NCI-H345 treated with DMSO at 0.1 percent for 48 hours (cell line): ENCODE results near the gene ADAMTS13.

Experiments used
- DNase-seq: peaks from one replicate; lab custom pipeline; 2025; ENCODE audit not compliant: unreplicated experiment; lab: John Stamatoyannopoulos, UW

The ADAMTS13 gene

DNA sequence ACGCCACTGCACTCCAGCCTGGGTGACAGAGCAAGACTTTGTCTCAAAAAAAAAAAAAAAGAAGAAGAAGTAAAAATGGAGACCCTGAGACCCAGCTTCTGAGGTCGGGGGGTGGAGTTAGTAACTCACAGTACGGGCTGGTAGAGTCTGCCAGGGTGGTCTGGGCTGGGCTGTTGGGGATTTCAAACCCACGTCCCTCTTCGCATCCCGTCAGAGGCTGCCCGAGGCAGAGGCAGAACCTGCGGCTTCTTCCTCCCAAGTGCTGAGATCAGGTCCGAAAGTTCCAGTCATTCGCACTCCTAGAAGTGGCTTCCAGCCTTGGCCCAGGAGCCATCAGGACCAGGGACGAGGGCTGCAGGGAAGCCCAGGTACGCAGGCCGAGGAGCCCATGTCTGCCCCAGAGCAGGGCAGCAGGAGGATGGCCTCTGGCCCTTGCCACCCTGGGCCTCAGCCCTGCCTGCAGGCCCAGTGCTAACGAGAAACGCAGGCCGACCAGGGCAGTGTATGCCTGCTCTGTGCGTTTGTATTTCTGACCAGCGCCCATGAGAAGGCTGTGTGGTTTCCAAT is 66.6 kb downstream of the ADAMTS13 start:
- no peak for DNase-seq

DNA sequence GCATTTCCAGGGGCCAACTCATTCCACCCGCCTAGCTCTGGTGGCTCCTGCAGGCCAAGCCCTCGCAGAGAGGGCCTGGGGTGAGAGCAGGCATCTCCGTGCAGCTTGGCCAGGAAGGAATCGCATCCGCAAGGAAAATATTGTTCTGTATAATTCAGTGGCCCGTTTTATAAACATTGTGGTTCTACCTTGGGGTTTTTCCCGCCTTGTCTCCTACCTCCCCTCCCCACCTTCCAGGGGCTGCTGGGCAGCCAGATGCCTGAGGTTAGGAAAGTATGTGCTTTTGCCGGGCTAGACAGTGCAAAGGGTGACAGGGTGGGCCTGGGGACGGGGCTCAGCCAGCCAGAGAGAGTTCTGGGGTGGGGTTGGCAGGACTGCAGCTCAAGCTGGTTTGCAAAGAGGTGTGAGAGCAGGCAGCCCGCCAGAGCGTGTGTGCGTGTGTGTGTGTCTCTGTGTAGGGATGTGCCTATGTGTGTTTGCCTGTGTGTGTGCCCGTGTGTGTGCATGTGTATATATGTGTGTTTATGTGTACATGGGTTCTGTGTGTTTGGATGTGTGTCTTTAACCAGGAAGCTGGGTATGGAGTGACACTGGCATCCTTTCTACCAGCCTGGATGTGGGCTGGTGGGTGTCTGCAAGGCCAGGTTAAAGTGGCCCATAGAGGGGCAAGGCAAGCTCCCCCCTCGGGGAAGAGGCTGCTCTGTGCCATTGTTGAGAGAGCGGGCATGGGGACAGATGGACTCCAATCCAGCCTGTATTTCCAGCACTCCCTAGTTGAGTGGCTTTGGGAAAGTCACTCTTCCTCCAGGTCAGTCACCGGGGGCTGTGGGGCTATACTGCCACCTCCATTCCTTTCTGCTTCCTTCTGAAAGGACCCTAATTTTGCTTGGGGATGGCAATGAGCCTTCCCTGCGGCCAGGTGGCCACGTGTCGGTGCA is 67.4 kb downstream of the ADAMTS13 start:
- DNase-seq: no peak

GRCh38 chr9:133490201-133490681 is 68.1 kb downstream of the ADAMTS13 start:
- no peak for DNase-seq

- no peak for DNase-seq
These were observed 68.9 kb downstream of the ADAMTS13 start for GRCh38 chr9:133490865-133491655.

GRCh38 chr9:133491656-133491925 is 69.4 kb downstream of the ADAMTS13 start:
- no peak for DNase-seq

GRCh38 chr9:133492061-133493021 is 70.2 kb downstream of the ADAMTS13 start:
- no peak for DNase-seq

DNA sequence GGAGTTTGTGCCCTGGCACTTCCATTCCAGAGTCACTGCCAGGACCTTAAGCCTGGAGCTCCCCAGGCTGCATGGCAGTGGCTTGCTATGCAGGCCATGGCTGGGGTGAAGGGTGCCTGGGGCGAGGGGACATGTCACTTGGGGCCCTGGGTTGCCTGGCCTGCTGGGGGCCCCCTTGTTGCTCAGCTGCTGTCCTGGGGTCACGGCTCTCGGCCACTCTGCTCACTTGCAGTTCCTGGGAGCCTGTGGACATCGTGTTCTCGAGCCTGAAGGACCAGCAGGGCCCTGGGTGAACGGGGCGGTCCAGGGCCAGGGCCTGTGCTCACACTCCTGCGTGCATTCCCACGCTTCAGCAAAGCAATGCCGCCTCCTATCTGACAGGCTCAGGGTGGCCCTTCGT is 71.3 kb downstream of the ADAMTS13 start:
- DNase-seq: no peak

DNA sequence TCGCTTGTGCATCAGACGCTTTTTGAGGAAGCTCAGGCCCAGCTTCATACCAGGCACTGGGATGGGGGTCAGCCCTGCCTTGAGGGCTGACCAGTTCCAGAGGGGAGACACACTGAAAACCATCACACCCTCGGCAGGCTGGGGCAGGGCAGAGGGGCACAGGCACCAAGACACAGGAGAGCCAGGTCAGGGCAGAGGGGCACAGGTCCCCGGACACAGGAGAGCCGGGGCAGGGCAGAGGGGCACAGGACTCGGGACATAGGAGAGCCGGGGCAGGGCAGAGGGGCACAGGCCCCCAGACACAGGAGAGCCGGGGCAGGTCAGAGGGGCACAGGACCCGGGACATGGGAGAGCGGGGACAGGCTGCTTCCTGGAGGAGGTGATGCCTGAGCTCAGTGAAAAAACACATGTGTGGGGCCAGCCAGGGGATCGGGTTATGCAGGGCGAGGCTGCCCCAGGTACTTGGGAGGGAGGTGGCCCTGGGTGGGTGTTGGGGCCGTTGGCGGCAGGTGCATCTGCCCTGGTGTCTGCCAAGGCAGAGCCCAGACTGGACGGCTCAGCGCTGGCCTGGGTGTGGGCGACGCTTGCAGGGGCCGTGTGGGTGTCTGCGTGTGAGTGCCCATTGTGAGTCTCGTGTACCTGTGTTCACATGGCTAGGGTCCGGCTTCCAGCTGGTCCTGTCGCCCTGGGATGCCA is 71.8 kb downstream of the ADAMTS13 start:
- no peak for DNase-seq

- DNase-seq: no peak
These were observed 72.6 kb downstream of the ADAMTS13 start for GRCh38 chr9:133494636-133495326.

GRCh38 chr9:133495327-133496293 is 73.4 kb downstream of the ADAMTS13 start:
- DNase-seq: no peak

DNA sequence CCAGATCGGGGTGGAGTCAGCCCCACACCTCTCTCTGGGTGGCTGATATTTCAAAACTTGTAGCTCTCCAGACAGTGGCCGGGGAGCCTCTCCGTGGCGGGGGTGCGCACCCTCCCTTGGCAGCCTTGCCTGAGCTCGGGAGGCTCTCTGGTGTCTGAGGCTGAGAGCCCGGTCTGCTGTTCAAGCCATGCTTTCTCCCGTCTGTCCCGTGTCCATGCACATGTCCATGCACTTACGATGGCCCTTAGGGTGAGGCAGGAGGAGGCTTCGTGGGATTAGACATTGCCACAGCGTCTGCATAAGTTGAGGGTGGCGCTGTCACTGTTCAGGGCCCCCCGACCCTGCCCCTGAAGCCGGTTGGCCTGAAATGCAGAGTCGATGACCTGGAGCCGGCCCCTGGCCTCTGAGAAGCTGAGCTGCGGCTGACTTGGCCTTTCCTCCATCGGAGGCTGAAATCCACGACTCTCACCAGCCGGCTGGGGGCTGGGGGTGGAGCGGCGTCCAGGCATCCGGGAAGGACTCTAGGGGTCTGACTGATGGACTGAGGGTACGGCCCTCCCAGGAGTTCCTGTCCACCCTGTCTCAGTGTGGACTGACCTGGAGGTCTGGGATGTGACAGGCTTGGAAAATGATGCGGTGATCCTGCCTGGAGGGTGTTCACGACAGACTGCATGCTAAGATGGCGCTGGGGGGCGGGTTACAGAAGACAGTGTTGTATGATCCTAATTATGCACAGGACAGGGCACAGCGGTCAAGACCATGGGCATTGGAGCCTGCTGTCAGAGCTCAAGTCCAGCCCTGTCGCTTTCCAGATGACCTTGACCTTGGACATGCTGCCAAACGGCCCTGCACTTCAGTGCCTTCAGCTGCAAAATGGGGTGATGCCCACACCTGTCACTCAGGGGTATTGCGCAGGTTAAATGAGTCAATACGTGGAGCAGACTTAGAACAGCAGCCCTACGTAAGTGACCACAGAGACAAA is 75.0 kb downstream of the ADAMTS13 start:
- no peak for DNase-seq

GRCh38 chr9:133499132-133499891 is 77.1 kb downstream of the ADAMTS13 start:
- DNase-seq: no peak

DNA sequence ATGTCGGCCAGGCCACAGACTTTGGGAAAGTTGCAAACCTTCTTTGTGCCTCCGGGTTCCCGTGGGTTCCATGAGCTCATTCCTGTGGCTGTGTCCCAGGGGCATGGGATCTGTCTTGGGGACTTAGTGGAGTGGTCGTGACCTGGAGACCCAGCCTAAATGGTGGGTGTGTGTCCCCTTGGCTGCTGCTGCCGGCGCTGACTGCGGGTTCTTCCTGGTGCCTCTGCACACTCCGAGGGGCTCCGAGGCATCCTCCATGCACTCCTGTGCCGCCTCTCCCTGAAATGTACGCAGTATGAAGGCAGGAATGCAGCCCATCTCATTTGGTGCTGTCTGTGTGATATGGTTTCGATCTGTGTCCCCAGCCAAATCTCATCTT is 77.7 kb downstream of the ADAMTS13 start:
- DNase-seq: no peak

DNA sequence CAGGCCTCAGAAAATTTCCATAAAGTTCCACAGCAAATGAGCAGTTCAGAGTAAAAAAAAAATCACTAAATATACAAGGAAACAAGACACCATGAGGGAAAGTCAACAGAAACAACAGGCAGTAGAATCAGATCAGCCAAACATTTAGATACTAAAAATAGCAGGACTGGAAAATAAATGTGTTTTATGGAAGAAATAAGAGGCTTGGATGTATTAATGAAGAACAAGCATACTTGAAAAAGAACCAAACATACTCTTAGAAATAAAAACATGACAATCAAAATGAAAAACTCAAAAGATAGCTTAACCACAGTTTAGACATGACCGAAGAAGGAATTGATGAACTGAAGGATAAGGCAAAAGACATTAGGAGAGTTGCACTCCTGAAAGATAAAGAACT is 79.9 kb downstream of the ADAMTS13 start:
- no peak for DNase-seq

- DNase-seq: no peak
These were observed 83.1 kb downstream of the ADAMTS13 start for GRCh38 chr9:133505186-133505830.
